Neural crest cell (in vitro differentiated cells): ENCODE results near the gene GARIN5B. TPM values are rescaled to one million over a fixed set of nuclear protein-coding genes. Genes with fewer than 3 reads are reported as not detected.

Experiments
- DNase-seq: peaks from one replicate; pipeline ENCODE4 v3.0.0; 2021; ENCODE audit warnings: low read depth, mixed read lengths, low spot score
- H3K27ac Mint-ChIP-seq: one replicate; pipeline ENCODE4 v1.8.0; 2021; ENCODE audit warnings: mild to moderate bottlenecking, mixed read lengths; ENCODE audit not compliant: unreplicated experiment
- H3K27me3 Mint-ChIP-seq: 2 replicates; pipeline ENCODE4 v1.8.0; 2021; ENCODE audit warnings: low read depth, mild to moderate bottlenecking, mixed read lengths
- H3K36me3 Mint-ChIP-seq: 2 replicates; pipeline ENCODE4 v1.8.0; 2021; ENCODE audit warnings: low read depth, mild to moderate bottlenecking, mixed read lengths
- H3K4me1 Mint-ChIP-seq: 2 replicates; pipeline ENCODE4 v1.8.0; 2021; ENCODE audit warnings: mixed read lengths
- H3K4me3 Mint-ChIP-seq: one replicate; pipeline ENCODE4 v1.8.0; 2021; ENCODE audit warnings: mild to moderate bottlenecking, mixed read lengths
- H3K9me3 Mint-ChIP-seq: 2 replicates; pipeline ENCODE4 v1.8.0; 2021; ENCODE audit warnings: mixed read lengths
- total RNA-seq: library from RNA; stranded (reverse); gene quantifications from 2 replicates; pipeline ENCODE4 v1.2.1, GENCODE V29; 2021
- TF ChIP-seq, protein P1 (sequence below): fragments of 200-600 bp; sonication (generic); conservative IDR thresholded peaks from 2 replicates; pipeline ENCODE4 v1.5.0; 2021; ENCODE audit warnings: antibody characterized with exemption, mild to moderate bottlenecking

The GARIN5B gene
- total RNA-seq, 1 donor from 2014 or later: not detected

DNA sequence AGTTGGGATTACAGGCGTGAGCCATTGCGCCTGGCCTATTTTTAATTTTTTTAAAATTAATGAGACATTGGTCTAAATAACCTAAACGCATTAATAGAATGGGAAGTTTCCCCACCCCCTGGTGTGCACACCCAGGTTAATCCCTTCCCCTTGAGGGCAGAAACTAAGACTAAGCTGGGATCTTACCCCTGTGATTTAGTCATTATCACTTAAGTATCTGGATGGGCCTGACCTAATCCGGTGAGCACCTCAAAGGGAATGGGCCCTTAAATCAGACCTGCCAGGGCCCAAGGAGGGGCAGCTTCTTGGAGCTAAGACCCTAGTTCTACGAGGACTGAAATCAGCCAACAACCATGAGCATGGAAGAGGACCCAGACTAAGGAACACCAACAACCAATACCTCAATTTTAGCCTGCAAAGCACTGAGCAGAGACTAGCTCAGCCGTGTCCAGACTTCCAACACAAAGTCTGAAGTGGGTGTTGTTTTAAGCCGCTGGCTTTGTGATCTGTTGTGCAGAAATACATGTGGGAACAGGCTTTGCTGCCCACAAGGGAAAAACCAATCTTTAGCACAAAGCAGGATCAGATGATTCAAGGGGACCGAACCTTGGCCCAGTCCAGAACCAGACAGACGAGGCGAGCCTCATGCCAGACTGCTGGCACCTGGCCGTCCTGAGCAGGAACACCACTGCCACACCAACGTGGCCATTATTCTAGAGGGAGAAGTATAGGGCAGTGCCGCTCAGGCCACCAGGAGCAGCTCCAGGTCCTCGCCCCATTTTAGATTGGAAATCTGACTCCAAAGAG, 37.4 kb upstream of the GARIN5B start:
- TF ChIP-seq, protein P1, sequence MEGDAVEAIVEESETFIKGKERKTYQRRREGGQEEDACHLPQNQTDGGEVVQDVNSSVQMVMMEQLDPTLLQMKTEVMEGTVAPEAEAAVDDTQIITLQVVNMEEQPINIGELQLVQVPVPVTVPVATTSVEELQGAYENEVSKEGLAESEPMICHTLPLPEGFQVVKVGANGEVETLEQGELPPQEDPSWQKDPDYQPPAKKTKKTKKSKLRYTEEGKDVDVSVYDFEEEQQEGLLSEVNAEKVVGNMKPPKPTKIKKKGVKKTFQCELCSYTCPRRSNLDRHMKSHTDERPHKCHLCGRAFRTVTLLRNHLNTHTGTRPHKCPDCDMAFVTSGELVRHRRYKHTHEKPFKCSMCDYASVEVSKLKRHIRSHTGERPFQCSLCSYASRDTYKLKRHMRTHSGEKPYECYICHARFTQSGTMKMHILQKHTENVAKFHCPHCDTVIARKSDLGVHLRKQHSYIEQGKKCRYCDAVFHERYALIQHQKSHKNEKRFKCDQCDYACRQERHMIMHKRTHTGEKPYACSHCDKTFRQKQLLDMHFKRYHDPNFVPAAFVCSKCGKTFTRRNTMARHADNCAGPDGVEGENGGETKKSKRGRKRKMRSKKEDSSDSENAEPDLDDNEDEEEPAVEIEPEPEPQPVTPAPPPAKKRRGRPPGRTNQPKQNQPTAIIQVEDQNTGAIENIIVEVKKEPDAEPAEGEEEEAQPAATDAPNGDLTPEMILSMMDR: no peak
- Mint-ChIP-seq H3K27ac (no peak overlapping the region), H3K27me3 (peaks cover 10% of the 10 kb centered on the region), H3K36me3 (peaks cover 22% of the 10 kb centered on the region), H3K4me1 (peaks cover 25% of the 10 kb centered on the region), H3K9me3 (peaks cover 2% of the 10 kb centered on the region), H3K4me3 (peak overlapping the region; percentile 72)
- no peak for DNase-seq

- TF ChIP-seq, protein P1: no peak
- Mint-ChIP-seq H3K4me3 (peak overlapping the region; percentile 35), H3K27ac (no peak overlapping the region), H3K9me3 (peaks cover 2% of the 10 kb centered on the region), H3K4me1 (peaks cover 22% of the 10 kb centered on the region), H3K27me3 (peaks cover 11% of the 10 kb centered on the region), H3K36me3 (peaks cover 21% of the 10 kb centered on the region)
- no peak for DNase-seq
Observed at GRCh38 chr19:55398200-55398925, 35.3 kb upstream of the GARIN5B start.

DNA sequence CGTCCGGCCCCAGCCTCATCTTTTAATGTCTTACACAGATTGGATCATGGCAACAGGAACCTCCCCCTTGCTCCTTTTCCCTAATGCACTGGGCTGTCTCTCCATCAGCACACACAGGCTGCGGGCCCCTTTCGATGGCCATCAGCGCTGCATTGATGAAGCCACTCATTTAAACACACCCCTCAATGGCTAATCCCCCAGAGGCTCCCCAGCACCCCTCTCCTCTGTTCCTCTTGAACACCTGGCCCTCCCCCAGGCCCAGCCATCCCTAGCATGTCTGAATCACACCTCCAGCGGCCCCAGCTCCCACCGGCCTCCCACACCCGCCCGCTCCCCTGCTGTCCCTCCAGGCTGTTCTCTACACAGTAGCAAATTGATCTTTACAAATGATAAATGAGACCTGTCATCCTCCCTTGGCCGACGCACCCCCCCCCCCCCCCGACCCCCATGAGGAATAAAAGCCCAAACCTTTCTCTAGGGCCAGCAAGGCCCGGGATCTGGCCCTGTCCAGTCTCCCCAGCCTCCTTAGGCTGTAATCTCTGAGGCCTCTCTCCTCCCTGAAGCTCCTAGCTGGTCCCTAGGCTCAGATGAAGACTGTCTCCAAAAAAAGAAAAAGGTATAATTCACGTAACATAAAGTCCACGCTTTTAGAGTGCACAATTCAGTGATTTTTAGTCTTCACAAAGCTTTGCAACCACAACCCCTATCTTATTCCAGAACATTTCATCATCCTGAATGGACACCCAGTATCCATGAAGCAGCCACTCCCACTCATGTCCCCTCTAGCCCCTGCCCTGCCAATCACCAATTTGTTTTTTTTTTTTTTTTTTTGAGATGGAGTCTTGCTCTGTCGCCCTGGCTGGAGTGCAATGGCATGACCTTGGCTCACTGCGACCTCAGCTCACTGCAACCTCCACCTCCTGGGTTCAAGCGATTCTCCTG, 30.0 kb upstream of the GARIN5B start:
- peak overlapping the region; percentile 65 for H3K27ac Mint-ChIP-seq
- H3K36me3 Mint-ChIP-seq: peaks cover 7% of the 10 kb centered on the region
- H3K27me3 Mint-ChIP-seq: peaks cover 7% of the 10 kb centered on the region
- H3K4me1 Mint-ChIP-seq: peaks cover 49% of the 10 kb centered on the region
- H3K4me3 Mint-ChIP-seq: peak overlapping the region; percentile 79
- DNase-seq: no peak
- peaks cover 2% of the 10 kb centered on the region for H3K9me3 Mint-ChIP-seq
- TF ChIP-seq, protein P1: no peak

DNA sequence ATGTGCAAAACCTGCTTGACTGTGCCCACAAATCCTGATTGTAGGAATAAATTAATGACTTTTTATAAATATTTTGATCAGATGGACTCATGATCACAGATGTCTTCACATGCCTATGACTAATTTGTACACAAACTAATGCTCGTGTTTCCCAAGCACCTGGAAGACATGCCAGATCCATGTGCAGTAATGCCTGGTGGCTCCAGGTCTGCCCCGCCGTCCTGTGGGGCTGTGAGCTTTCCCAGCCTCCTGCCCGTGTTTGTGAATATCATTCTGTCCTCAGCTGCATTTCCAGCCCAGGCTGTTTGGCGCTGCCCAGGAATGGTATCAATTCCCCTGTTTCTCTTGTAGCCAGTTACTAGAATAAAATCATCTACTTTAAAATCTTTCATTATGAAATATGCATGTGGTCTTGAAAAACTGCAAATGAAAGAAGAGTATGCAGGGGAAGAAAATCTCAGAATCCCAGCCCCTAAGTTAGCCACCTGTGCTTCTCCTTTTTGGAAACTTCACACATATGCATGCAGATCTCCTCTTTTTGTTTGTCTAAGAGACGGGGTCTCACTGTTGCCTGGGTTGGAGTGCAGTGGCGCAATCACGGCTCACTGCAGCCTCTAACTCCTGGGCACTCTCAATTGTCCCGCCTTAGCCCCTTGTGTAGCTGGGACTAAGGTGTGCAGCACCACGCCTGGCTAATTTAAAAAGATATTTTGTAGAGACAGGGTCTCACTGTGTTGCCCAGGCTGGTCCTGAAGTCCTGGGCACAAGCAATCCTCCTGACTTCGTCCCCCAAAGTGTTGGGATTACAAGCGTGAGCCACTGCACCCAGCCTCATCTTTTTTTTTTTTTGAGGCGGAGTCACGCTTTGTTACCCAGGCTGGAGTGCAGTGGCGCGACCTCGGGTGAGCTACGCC, 28.9 kb upstream of the GARIN5B start:
- Mint-ChIP-seq H3K4me3 (peak overlapping the region; percentile 79), H3K9me3 (no peaks in the 10 kb centered on the region), H3K4me1 (peaks cover 52% of the 10 kb centered on the region), H3K36me3 (peaks cover 5% of the 10 kb centered on the region), H3K27ac (no peak overlapping the region), H3K27me3 (peaks cover 3% of the 10 kb centered on the region)
- TF ChIP-seq, protein P1: no peak
- DNase-seq: no peak
